ENCODE data around the gene SCN8A.

The SCN8A gene

GRCh38 chr12:51817027-51817953 is 226.3 kb downstream of the SCN8A start:
- Mint-ChIP-seq H3K4me3 (no peak overlapping the region), H3K9me3 (no peaks in the 10 kb centered on the region), H3K27me3 (peaks cover 17% of the 10 kb centered on the region)

DNA sequence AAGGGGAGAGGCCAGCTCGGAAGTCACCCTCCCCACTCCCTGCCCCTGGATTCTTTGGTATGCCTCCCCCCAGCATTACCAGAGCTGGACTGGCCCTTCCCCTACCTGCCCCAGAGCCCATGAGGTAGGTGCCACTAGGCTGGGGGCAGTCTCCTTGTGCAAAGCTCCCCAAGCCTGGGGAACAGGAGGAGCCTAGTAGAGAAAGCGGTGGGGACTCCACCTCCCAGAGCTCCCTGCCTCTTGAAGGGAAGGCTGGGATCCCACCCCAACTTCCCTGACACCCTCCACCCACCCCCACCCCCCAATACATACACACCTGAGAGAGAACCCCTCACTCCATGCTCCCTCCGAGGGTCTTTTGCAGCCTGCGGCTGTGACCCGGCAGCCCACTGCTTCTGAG is 227.1 kb downstream of the SCN8A start:
- Mint-ChIP-seq H3K27ac (peak overlapping the region in 1 of 2 donors; percentile 79), H3K4me1 (peaks cover 31% of the 10 kb centered on the region), H3K4me3 (no peak overlapping the region), H3K27me3 (peaks cover 17% of the 10 kb centered on the region), H3K9me3 (no peaks in the 10 kb centered on the region)
- DNase-seq (no peak), ATAC-seq (no peak)

More at GRCh38 chr12:51817027-51817953, 226.3 kb downstream of the SCN8A start:
- ATAC-seq (no peak), DNase-seq (no peak)
- peaks cover 24% of the 10 kb centered on the region for H3K4me1 Mint-ChIP-seq
- H3K27ac Mint-ChIP-seq = no peak overlapping the region

- Mint-ChIP-seq H3K27ac (peak overlapping the region in 1 of 2 donors; percentile 68), H3K4me3 (no peak overlapping the region), H3K4me1 (peaks cover 36% of the 10 kb centered on the region), H3K9me3 (no peaks in the 10 kb centered on the region), H3K27me3 (peaks cover 17% of the 10 kb centered on the region)
- no peak for ATAC-seq
- DNase-seq = no peak
Measured at GRCh38 chr12:51818566-51819300, 227.7 kb downstream of the SCN8A start.

DNA sequence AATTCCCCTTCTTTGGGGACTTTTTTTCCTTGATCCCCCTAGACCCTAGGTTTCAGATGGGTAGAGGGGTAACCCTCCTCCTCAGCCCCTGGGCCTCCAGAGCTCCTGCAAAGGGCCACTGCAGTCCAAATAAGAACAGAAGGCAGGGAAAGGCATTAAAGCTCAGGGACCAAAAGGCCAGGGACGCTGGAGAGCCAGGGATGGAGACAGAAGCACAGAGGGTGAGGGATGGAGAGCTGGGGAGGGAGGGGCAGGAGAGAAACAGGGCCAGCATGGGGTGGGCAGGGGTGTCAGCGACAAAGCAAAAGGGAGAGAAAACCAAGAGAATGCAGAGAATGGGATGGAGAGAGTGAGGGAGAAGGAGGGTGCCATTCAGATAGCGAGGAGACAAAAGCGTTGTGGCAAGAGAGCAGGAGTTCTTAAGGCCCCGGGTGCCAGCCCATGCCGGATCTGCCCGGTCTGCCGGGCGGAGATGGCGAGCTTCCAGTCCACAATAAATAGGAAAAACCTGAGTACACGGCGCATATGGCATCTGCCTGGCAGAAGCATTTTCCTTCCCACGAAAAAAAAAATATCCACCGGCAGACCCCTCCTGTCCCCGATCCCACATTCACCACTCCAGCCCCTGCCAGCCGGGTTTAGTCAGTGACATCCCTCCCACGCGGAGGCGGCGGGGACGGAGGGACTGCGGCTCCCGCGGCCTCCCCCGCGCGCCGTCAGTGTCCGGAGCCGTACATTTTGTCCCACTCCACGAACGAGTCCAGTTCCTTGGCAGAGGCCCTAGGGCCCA is 228.9 kb downstream of the SCN8A start:
- no peak for DNase-seq
- ATAC-seq = no peak
- Mint-ChIP-seq H3K9me3 (no peaks in the 10 kb centered on the region), H3K4me1 (peaks cover 37% of the 10 kb centered on the region), H3K27ac (no peak overlapping the region), H3K4me3 (peak overlapping the region; percentile 79 to 82), H3K27me3 (peaks cover 16% of the 10 kb centered on the region)

DNA sequence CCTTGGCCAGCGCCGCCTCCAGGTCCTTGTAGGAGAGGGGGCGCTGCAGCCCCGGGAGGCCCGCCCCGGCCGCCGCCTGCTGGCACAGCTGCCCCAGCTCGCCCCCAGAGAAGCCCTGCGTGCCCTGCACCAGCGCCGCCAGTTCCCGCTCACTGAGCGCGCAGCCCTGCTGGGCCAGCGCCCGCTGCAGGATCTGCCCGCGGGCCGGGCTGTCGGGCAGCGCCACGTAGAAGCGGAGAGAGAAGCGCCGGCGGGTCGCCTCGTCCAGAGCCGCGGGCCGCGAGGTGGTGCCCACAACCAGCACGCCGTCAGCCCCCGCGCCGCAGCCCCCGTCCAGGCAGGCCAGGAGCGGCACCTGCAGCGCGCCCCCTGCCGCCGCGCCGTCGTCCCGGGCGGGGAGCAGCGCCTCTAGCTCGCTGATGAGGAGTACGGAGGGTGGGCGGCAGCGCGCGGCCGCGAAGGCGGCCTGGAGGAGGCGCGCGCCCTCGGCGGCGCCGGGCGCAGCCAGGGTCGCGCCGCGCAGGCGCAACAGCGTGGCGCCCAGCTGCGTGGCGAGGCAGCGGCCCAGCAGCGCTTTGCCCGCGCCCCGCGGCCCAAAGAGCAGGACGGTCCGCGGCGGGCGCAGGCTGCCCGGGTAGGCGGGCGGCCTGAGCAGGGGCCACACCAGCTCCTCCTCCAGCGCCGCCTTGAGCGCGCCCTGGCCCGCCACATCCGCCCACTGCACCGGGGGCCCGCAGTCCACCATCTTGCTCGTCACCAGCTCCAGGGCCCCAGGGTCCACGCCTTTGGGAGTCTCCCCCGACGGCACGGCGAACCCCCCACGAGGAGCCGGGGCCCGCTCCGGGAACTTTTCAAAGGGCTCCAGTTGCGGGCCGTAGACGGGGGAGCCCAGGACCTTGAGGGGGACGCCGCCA is 229.8 kb downstream of the SCN8A start:
- DNase-seq = peak; percentile 88 to 92
- H3K4me1 Mint-ChIP-seq = peaks cover 29% of the 10 kb centered on the region
- ATAC-seq = peak; percentile 87
- H3K27ac Mint-ChIP-seq = peak overlapping the region in 1 of 2 donors; percentile 60
- H3K9me3 Mint-ChIP-seq = no peaks in the 10 kb centered on the region
- peak overlapping the region; percentile 79 to 82 for H3K4me3 Mint-ChIP-seq
- H3K27me3 Mint-ChIP-seq = peaks cover 8% of the 10 kb centered on the region

- no peaks in the 10 kb centered on the region for H3K9me3 Mint-ChIP-seq
- DNase-seq = peak in 1 of 2 donors; percentile 25
- peak overlapping the region; percentile 68 to 79 for H3K4me3 Mint-ChIP-seq
- H3K27me3 Mint-ChIP-seq = no peaks in the 10 kb centered on the region
- ATAC-seq = peak; percentile 39
- H3K27ac Mint-ChIP-seq = peak overlapping the region in 1 of 2 donors; percentile 60
- H3K4me1 Mint-ChIP-seq = peaks cover 28% of the 10 kb centered on the region
Measured at GRCh38 chr12:51821440-51822260, 230.6 kb downstream of the SCN8A start.

- ATAC-seq = no peak
- Mint-ChIP-seq H3K4me3 (peak overlapping the region; percentile 66 to 78), H3K27ac (no peak overlapping the region)
Measured at GRCh38 chr12:51822261-51822616, 231.2 kb downstream of the SCN8A start.

GRCh38 chr12:51822956-51823355 is 231.9 kb downstream of the SCN8A start:
- Mint-ChIP-seq H3K27me3 (no peaks in the 10 kb centered on the region), H3K4me1 (peaks cover 41% of the 10 kb centered on the region), H3K4me3 (peak overlapping the region in 1 of 2 donors; percentile 34), H3K9me3 (no peaks in the 10 kb centered on the region), H3K27ac (no peak overlapping the region)
- DNase-seq = no peak
- no peak for ATAC-seq

More at GRCh38 chr12:51822261-51822616, 231.2 kb downstream of the SCN8A start:
- Mint-ChIP-seq H3K27me3 (no peaks in the 10 kb centered on the region), H3K4me1 (peaks cover 34% of the 10 kb centered on the region), H3K9me3 (no peaks in the 10 kb centered on the region)
- DNase-seq = no peak

- no peak overlapping the region for H3K4me3 Mint-ChIP-seq
- H3K9me3 Mint-ChIP-seq = no peaks in the 10 kb centered on the region
- H3K4me1 Mint-ChIP-seq = peaks cover 50% of the 10 kb centered on the region
- DNase-seq (no peak), ATAC-seq (no peak)
- H3K27me3 Mint-ChIP-seq = no peaks in the 10 kb centered on the region
- H3K27ac Mint-ChIP-seq = no peak overlapping the region
Measured at GRCh38 chr12:51823875-51824565, 233.0 kb downstream of the SCN8A start.

DNA sequence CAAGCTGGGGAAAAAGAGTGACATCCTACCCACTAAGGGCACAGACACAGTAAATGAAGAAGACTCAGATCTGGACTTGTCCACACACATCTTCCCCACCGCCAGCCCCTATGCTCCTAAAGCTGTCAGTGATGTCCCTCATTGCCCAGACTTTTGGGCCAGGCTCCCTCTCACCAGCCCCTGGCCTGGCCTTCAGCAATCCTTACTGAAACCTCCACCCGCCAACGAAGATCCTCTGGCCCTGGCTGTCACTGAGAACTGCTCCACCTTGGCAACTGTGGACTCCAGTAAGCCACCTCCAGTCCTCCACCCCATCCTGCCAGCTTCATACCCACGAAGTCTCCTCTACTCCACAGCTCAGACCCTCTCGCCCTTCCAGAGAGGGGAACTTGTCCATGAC is 234.2 kb downstream of the SCN8A start:
- no peaks in the 10 kb centered on the region for H3K9me3 Mint-ChIP-seq
- no peak overlapping the region for H3K4me3 Mint-ChIP-seq
- peaks cover 42% of the 10 kb centered on the region for H3K4me1 Mint-ChIP-seq
- peaks cover 9% of the 10 kb centered on the region for H3K27me3 Mint-ChIP-seq
- ATAC-seq (no peak), DNase-seq (no peak)
- no peak overlapping the region for H3K27ac Mint-ChIP-seq

GRCh38 chr12:51826881-51827280 is 235.8 kb downstream of the SCN8A start:
- Mint-ChIP-seq H3K9me3 (no peaks in the 10 kb centered on the region), H3K4me3 (no peak overlapping the region), H3K27ac (no peak overlapping the region), H3K4me1 (peaks cover 40% of the 10 kb centered on the region), H3K27me3 (peaks cover 21% of the 10 kb centered on the region)
- DNase-seq = no peak
- no peak for ATAC-seq

- peak overlapping the region; percentile 59 to 65 for H3K27ac Mint-ChIP-seq
Measured at GRCh38 chr12:51827925-51828818, 237.1 kb downstream of the SCN8A start.

More at GRCh38 chr12:51827925-51828818, 237.1 kb downstream of the SCN8A start:
- Mint-ChIP-seq H3K27me3 (peaks cover 34% of the 10 kb centered on the region), H3K9me3 (no peaks in the 10 kb centered on the region), H3K4me3 (peak overlapping the region; percentile 22 to 42), H3K4me1 (peaks cover 40% of the 10 kb centered on the region)
- ATAC-seq (peak; percentile 98), DNase-seq (peak; percentile 58 to 75)

All from stimulated activated naive CD8-positive, alpha-beta T cell treated with anti-CD3 and anti-CD28 coated beads, Interleukin-15, amount 100 ng/mL, for 72 hours (primary cell).